Brain microvascular endothelial cell (primary cell): ENCODE data around the gene PPP2R5E.

Experiments used
- DNase-seq: peaks from one replicate; pipeline ENCODE4 v3.0.0-alpha.2; 2020
- H3K27ac ChIP-seq: fragments of 250-450 bp; sonication (Bioruptor Pico); 2 replicates; pipeline ENCODE4 v1.5.1; 2020; ENCODE audit warnings: mild to moderate bottlenecking, moderate library complexity
- H3K27me3 ChIP-seq: fragments of 250-450 bp; sonication (Bioruptor Pico); replicated peaks from 2 replicates; pipeline ENCODE4 v1.5.1; 2020; ENCODE audit warnings: mild to moderate bottlenecking
- H3K36me3 ChIP-seq: fragments of 250-450 bp; sonication (Bioruptor Pico); replicated peaks from 2 replicates; pipeline ENCODE4 v1.5.1; 2020; ENCODE audit warnings: mild to moderate bottlenecking
- H3K4me3 ChIP-seq: 2 replicates; pipeline ENCODE4 v1.5.1; 2011; ENCODE audit warnings: low read depth, mild to moderate bottlenecking, control low read depth, low read length, moderate library complexity
- CTCF ChIP-seq: IDR thresholded peaks from 2 replicates; pipeline ENCODE4 v1.5.1; 2011; ENCODE audit warnings: low read depth, mild to moderate bottlenecking, moderate library complexity, low read length, control low read depth, inconsistent platforms; ENCODE audit errors: missing control alignments
- in situ Hi-C: cut with HindIII; loops from 2 replicates; pipeline ENCODE4 v1.10.0; 2017; ENCODE audit warnings: low sequenced_read_pairs, low pct_ligation_motif_present

The PPP2R5E gene

GRCh38 chr14:63328787-63329737 lies 214.1 kb downstream of the PPP2R5E start:
- TF ChIP-seq CTCF: no peak
- Histone ChIP-seq H3K36me3 (no peaks in the 10 kb centered on the region), H3K27ac (no peak overlapping the region), H3K27me3 (no peaks in the 10 kb centered on the region), H3K4me3 (no peak overlapping the region)
- no peak for DNase-seq
- in situ Hi-C loops: no loop called here

DNA sequence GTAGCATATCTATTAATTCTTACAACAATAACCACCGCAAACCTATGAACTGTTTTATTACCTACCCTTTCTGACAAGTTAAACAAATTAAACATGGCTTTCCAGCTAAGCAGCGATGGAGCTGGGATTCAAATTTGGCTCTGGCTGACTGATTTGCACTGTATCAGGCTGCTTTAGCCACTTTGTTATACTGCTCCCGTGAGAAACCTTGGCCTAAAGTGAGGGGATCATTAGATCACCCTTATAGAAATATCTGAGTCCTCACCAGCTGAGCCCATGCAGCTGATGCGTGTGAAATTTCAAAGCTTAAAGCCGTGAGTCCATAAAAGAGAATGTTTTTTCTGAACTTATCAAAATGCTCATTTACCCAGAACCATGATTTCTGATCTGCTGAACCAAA lies 216.3 kb downstream of the PPP2R5E start:
- no peak for DNase-seq
- in situ Hi-C loops: no loop called here
- H3K27ac ChIP-seq: no peak overlapping the region
- no peaks in the 10 kb centered on the region for H3K36me3 ChIP-seq
- no peak overlapping the region for H3K4me3 ChIP-seq
- H3K27me3 ChIP-seq: no peaks in the 10 kb centered on the region
- no peak for TF ChIP-seq CTCF

DNA sequence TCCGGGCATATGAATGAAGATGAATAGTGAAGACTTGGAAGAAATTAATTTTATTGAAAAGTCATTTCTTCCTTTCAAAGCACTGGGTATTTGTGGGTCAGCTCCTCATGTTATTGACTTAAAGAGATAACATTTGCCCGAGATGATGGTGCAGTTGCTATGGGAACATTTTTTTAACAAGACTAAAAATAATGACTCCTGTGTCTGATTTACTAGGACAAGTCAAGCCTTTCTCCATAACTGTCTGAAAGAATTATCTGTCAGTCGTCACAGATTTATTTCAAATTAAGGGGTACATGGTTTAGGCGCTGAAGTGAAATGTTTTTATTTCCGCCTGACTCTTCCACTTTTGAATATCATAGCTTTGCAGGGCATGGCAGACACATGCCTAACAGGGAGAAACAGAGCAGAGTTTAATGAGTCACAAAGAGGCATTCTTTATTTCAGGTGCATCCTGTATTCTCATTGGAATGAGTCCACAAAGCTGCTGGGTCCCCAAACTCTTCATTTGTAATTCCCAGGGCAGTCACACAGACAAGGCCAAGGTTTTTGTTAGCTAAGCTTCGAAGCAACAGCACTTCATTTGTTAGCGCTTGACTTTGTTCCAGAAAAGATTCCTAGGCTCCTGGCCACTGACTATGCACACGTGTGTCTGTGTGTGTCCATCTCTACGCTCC lies 220.1 kb downstream of the PPP2R5E start:
- in situ Hi-C loops: no loop called here
- no peaks in the 10 kb centered on the region for H3K36me3 ChIP-seq

DNA sequence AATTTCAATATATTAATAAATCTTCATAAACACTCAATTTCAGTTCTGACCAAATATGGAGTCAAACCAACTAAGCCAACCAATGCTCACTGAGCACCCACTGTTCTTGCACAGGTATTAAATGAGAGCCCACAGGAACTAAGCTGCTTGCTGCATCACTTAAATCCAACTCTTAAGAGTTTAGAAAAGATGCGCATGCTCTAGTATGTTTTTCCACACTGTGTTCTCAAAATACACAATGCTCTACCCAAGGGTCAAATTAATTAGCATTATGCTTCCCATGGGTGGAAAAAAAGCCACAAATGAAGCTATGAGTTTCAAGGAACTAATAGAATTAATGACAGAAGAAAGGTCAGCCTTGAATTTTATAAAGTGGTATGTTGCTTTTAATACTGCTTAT lies 220.7 kb downstream of the PPP2R5E start:
- Histone ChIP-seq H3K36me3 (no peaks in the 10 kb centered on the region), H3K27ac (no peak overlapping the region), H3K4me3 (no peak overlapping the region), H3K27me3 (no peaks in the 10 kb centered on the region)
- no peak for DNase-seq
- in situ Hi-C loops: no loop called here
- no peak for TF ChIP-seq CTCF

More for the DNA sequence above, 220.1 kb downstream of the PPP2R5E start:
- Histone ChIP-seq H3K4me3 (no peak overlapping the region), H3K27ac (no peak overlapping the region), H3K27me3 (no peaks in the 10 kb centered on the region)
- no peak for DNase-seq
- no peak for TF ChIP-seq CTCF
